NT2/D1 (cell line): ENCODE data around the gene MAP9.

Source experiments
- SUZ12 ChIP-seq: IDR thresholded peaks from 2 replicates; pipeline ENCODE4 v1.6.1; 2011; ENCODE audit not compliant: insufficient read length, insufficient read depth; ENCODE audit errors: extremely low read depth
- YY1 ChIP-seq: IDR thresholded peaks from 2 replicates; pipeline ENCODE4 v1.6.1; 2011; ENCODE audit not compliant: insufficient read length, insufficient read depth
- ZNF274 ChIP-seq: IDR thresholded peaks from 2 replicates; pipeline ENCODE4 v1.6.1; 2011; ENCODE audit warnings: mild to moderate bottlenecking, low read depth, low read length

- TF ChIP-seq SUZ12 = no peak
- TF ChIP-seq ZNF274 = no peak
- TF ChIP-seq YY1 = no peak
These were observed 32.0 kb upstream of the MAP9 start for GRCh38 chr4:155408796-155409195.
